ENCODE data around the gene STAM2.

DNA sequence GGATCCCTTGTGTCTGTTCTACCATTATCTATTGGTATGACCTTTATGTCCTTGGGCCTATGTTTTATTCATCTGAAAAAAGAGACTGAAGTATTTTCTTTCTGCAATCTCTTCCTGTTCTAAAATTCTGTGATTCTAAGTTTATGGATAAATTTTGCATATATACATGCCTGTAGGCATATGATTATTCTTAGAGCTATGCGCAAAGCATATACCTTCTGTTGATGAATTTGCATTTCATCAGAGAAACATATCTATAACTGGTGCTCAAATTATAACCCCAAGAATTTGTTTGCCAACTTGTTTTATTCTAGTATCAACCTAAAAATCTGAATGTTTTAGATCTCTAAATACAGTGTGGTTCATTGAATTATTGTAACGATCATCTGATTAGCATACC is 83.5 kb downstream of the STAM2 start:
- no peak for TF ChIP-seq FOS (IDR thresholded peaks at IDR 0.05; ENCODE audit: borderline replicate concordance, insufficient read depth, low read length)
- TF ChIP-seq, protein P1, sequence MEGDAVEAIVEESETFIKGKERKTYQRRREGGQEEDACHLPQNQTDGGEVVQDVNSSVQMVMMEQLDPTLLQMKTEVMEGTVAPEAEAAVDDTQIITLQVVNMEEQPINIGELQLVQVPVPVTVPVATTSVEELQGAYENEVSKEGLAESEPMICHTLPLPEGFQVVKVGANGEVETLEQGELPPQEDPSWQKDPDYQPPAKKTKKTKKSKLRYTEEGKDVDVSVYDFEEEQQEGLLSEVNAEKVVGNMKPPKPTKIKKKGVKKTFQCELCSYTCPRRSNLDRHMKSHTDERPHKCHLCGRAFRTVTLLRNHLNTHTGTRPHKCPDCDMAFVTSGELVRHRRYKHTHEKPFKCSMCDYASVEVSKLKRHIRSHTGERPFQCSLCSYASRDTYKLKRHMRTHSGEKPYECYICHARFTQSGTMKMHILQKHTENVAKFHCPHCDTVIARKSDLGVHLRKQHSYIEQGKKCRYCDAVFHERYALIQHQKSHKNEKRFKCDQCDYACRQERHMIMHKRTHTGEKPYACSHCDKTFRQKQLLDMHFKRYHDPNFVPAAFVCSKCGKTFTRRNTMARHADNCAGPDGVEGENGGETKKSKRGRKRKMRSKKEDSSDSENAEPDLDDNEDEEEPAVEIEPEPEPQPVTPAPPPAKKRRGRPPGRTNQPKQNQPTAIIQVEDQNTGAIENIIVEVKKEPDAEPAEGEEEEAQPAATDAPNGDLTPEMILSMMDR (IDR thresholded peaks at IDR 0.05; ENCODE audit: extremely low read depth in 1 of 2, insufficient read depth in 1 of 2, low read depth in 1 of 2, low read length in 2 of 2): no peak
- no peak for TF ChIP-seq EZH2 (IDR thresholded peaks at IDR 0.05; ENCODE audit: borderline replicate concordance, low read depth, low read length, severe bottlenecking)

Data from endothelial cell of umbilical vein (primary cell).